Natural killer cell (primary cell): ENCODE results near the gene VTCN1. TPM values are rescaled to one million over a fixed set of nuclear protein-coding genes. Genes with fewer than 3 reads are reported as not detected.

ENCODE experiments used
- ATAC-seq, 3 donors: fragments of 150-1000 bp in 2 of 3; fragments of 200-7000 bp in 1 of 3; cut with Tn5 transposase; 1 replicate in 1 of 3; 2 replicates in 2 of 3; pipeline ENCODE4 v1.10.0; 2021; ENCODE audit warnings: mild to moderate bottlenecking in 2 of 3, moderate library complexity in 2 of 3
- DNase-seq, 2 donors: peaks; one replicate each; pipeline versions ENCODE4 v3.0.0 to v3.0.0-alpha.2; 2013 to 2021; ENCODE audit warnings: mixed read lengths in 1 of 2
- H3K27ac ChIP-seq: one replicate; pipeline ENCODE4 v1.5.1; 2013; ENCODE audit warnings: mild to moderate bottlenecking, low read length
- H3K27me3 ChIP-seq: one replicate; pipeline ENCODE4 v1.6.1; 2013; ENCODE audit warnings: low read length; ENCODE audit not compliant: control insufficient read depth, insufficient read depth
- H3K36me3 ChIP-seq: one replicate; pipeline ENCODE4 v1.6.1; 2013; ENCODE audit warnings: low read length; ENCODE audit not compliant: control insufficient read depth, insufficient read depth
- H3K4me1 ChIP-seq: one replicate; pipeline ENCODE4 v1.6.1; 2013; ENCODE audit warnings: low read length; ENCODE audit not compliant: control insufficient read depth, insufficient read depth
- H3K4me3 ChIP-seq: one replicate; pipeline ENCODE4 v1.5.1; 2013; ENCODE audit warnings: low read length
- H3K9me3 ChIP-seq: one replicate; pipeline ENCODE4 v1.6.1; 2013; ENCODE audit warnings: low read length; ENCODE audit not compliant: control insufficient read depth, insufficient read depth
- H3K27ac Mint-ChIP-seq, 2 donors: one replicate each; pipeline ENCODE4 v1.8.0; 2022; ENCODE audit warnings: mild to moderate bottlenecking in 2 of 2, mixed read lengths in 2 of 2, moderate library complexity in 1 of 2
- H3K27me3 Mint-ChIP-seq, 2 donors: one replicate each; pipeline ENCODE4 v1.8.0; 2022; ENCODE audit warnings: low read depth in 2 of 2, mixed read lengths in 2 of 2
- H3K36me3 Mint-ChIP-seq: one replicate; pipeline ENCODE4 v1.8.0; 2022; ENCODE audit warnings: mixed read lengths
- H3K4me1 Mint-ChIP-seq, 2 donors: one replicate each; pipeline ENCODE4 v1.8.0; 2022; ENCODE audit warnings: mixed read lengths in 2 of 2
- H3K4me3 Mint-ChIP-seq: one replicate; pipeline ENCODE4 v1.8.0; 2022; ENCODE audit warnings: mild to moderate bottlenecking, moderate library complexity, mixed read lengths
- H3K9me3 Mint-ChIP-seq, 2 donors: one replicate each; pipeline ENCODE4 v1.8.0; 2022; ENCODE audit warnings: mixed read lengths in 2 of 2
- WGBS: methylation state at CpG from one replicate; pipeline ENCODE4 v1.1.7; 2013; ENCODE audit warnings: missing lambda C conversion rate; ENCODE audit not compliant: insufficient coverage; 5-methylcytosine and 5-hydroxymethylcytosine counted together
- intact Hi-C: fragments of 100-400 bp; cut with micrococcal nuclease; formaldehyde crosslinking; loops from one replicate; pipeline ENCODE4 v1.14.2; 2022
- total RNA-seq, 4 donors: library from RNA; stranded (reverse); fragments of 120-200 nt in 1 of 4; gene quantifications; one replicate each; pipeline versions ENCODE4 v1.2.3 to v1.2.4, GENCODE V29; 2013 to 2022
- TF ChIP-seq, protein P1 (sequence below): fragments of 200-600 bp; IDR thresholded peaks from one replicate; pipeline ENCODE4 v1.8.0; 2022; ENCODE audit warnings: antibody characterized with exemption

VTCN1 gene
- total RNA-seq, 3 donors from 2014 or later (not counting 1 experiment from before 2014, with no cell fraction given), result not detected

DNA sequence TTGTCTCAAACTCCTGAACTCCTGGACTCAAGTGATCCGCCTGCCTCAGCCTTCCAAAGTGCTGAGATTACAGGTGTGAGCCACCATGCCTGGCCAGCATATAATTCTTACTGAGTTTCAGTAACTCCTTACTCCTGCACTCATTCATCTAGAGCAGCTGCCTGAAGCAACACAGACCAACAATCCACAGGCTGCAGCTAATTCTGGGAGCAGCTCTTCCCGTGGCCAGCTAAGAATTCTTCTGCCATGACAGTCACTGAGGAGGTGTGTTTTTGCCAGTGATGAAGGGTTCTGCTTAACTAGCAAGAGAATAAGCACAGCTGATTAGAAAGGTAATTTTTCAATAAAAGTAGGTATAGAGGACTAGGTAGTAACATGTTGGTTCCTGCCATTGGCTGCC is 5.4 kb downstream of the VTCN1 start:
- Mint-ChIP-seq H3K4me1 (no peaks in the 10 kb centered on the region), H3K36me3 (no peaks in the 10 kb centered on the region), H3K27ac (no peak overlapping the region), H3K27me3 (peaks cover 19 to 20% of the 10 kb centered on the region in 2 donors), H3K4me3 (no peak overlapping the region), H3K9me3 (no peaks in the 10 kb centered on the region)
- no peak for DNase-seq
- Histone ChIP-seq H3K27ac (no peak overlapping the region), H3K27me3 (no peaks in the 10 kb centered on the region), H3K36me3 (no peaks in the 10 kb centered on the region), H3K4me3 (no peak overlapping the region), H3K9me3 (no peaks in the 10 kb centered on the region), H3K4me1 (no peaks in the 10 kb centered on the region)
- intact Hi-C loops, result no loop called here
- no peak for ATAC-seq
- 86% methylated on average over 2 of the region's 2 CpGs for WGBS
- TF ChIP-seq, protein P1, sequence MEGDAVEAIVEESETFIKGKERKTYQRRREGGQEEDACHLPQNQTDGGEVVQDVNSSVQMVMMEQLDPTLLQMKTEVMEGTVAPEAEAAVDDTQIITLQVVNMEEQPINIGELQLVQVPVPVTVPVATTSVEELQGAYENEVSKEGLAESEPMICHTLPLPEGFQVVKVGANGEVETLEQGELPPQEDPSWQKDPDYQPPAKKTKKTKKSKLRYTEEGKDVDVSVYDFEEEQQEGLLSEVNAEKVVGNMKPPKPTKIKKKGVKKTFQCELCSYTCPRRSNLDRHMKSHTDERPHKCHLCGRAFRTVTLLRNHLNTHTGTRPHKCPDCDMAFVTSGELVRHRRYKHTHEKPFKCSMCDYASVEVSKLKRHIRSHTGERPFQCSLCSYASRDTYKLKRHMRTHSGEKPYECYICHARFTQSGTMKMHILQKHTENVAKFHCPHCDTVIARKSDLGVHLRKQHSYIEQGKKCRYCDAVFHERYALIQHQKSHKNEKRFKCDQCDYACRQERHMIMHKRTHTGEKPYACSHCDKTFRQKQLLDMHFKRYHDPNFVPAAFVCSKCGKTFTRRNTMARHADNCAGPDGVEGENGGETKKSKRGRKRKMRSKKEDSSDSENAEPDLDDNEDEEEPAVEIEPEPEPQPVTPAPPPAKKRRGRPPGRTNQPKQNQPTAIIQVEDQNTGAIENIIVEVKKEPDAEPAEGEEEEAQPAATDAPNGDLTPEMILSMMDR, result no peak

DNA sequence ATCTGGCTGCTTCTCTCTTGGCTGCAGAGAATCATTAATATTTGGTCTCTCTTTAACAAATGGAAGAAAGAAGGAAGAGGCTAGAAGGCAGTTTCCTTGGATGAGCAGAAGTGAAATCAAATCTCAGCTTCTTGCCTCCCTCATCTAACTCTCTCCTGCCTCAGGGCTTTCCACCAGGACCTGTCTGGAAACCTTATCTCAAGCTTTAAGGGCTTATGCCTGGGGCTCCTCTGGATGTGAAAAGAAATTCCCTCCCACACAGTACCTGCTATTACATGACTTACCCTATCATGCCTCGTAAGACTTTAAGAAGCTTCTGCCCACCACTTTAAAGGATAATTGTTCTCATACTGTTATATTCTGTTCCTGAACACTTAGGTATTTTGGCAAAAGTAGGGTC is 8.9 kb downstream of the VTCN1 start:
- no peaks in the 10 kb centered on the region for H3K4me1 Mint-ChIP-seq
- WGBS, result 100% methylated on average over 1 of the region's 1 CpG
- H3K27me3 ChIP-seq, result no peaks in the 10 kb centered on the region
- no peaks in the 10 kb centered on the region for H3K36me3 Mint-ChIP-seq
- H3K4me3 Mint-ChIP-seq, result no peak overlapping the region
- H3K9me3 ChIP-seq, result no peaks in the 10 kb centered on the region
- H3K4me3 ChIP-seq, result no peak overlapping the region
- H3K27me3 Mint-ChIP-seq, result peaks cover 9 to 22% of the 10 kb centered on the region in 2 donors
- no peaks in the 10 kb centered on the region for H3K9me3 Mint-ChIP-seq
- no peaks in the 10 kb centered on the region for H3K36me3 ChIP-seq
- TF ChIP-seq, protein P1, result no peak
- H3K27ac ChIP-seq, result no peak overlapping the region
- no peak overlapping the region for H3K27ac Mint-ChIP-seq
- H3K4me1 ChIP-seq, result no peaks in the 10 kb centered on the region
- intact Hi-C loops, result no loop called here
- no peak for ATAC-seq
- no peak for DNase-seq

DNA sequence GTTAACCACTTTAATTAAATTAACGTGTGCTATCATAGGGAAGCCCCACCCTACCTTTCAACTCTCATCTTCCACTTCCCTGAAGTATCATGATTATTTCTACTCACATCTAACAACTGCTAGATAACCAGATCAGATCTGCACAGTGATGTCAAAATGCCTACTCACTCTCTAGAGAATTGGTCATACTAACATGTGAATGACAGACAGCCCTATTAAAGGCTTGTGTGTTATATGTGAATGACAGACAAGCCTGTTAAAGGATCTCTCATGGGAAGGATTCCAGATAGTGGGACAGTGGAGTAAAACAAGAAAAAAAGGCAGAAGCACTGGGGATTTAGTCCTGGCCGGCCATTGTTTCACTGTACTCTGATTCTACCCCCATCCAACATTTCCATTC is 12.6 kb downstream of the VTCN1 start:
- no peak overlapping the region for H3K27ac Mint-ChIP-seq
- DNase-seq, result no peak
- 84% methylated on average over 2 of the region's 2 CpGs for WGBS
- H3K4me3 Mint-ChIP-seq, result no peak overlapping the region
- peaks cover 13 to 22% of the 10 kb centered on the region in 2 donors for H3K27me3 Mint-ChIP-seq
- intact Hi-C loops, result no loop called here
- Histone ChIP-seq H3K36me3 (no peaks in the 10 kb centered on the region), H3K4me3 (no peak overlapping the region), H3K9me3 (no peaks in the 10 kb centered on the region), H3K27me3 (no peaks in the 10 kb centered on the region), H3K4me1 (no peaks in the 10 kb centered on the region), H3K27ac (no peak overlapping the region)
- H3K9me3 Mint-ChIP-seq, result no peaks in the 10 kb centered on the region
- no peak for ATAC-seq
- no peaks in the 10 kb centered on the region for H3K36me3 Mint-ChIP-seq
- no peaks in the 10 kb centered on the region for H3K4me1 Mint-ChIP-seq
- TF ChIP-seq, protein P1, result no peak

DNA sequence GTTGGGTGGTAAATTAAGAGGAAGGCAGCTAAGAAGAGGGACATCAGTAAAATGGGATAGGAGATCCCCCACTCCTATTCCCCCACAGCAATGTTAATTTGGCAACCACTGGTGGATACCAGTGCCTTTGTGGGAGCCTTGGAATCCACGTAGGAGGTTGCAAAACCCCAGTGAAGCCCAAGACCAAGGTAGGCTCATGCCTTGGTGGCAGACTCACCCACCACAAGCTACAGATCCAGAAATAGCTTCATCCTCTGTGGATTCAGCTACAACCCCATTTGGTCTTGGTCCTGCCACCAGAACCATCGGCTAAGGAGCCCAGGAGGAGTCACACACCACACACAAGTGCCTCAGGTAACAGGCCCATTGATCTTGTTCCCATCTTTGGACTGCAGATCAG is 21.0 kb downstream of the VTCN1 start:
- Histone ChIP-seq H3K9me3 (no peaks in the 10 kb centered on the region), H3K27ac (no peak overlapping the region), H3K4me3 (no peak overlapping the region), H3K36me3 (no peaks in the 10 kb centered on the region), H3K4me1 (no peaks in the 10 kb centered on the region), H3K27me3 (no peaks in the 10 kb centered on the region)
- H3K4me3 Mint-ChIP-seq, result no peak overlapping the region
- intact Hi-C loops, result no loop called here
- peaks cover 0 to 4% of the 10 kb centered on the region in 2 donors for H3K9me3 Mint-ChIP-seq
- H3K27ac Mint-ChIP-seq, result no peak overlapping the region
- H3K36me3 Mint-ChIP-seq, result no peaks in the 10 kb centered on the region
- TF ChIP-seq, protein P1, result no peak
- no peaks in the 10 kb centered on the region for H3K4me1 Mint-ChIP-seq
- 89% methylated on average over 2 of the region's 2 CpGs for WGBS
- ATAC-seq (no peak), DNase-seq (no peak)
- H3K27me3 Mint-ChIP-seq, result peaks cover 11 to 24% of the 10 kb centered on the region in 2 donors
